SK-N-SH treated with all-trans-retinoic acid at 6 μM for 48 hours (cell line): ENCODE results near the gene NAA10.

ENCODE experiments used
- ESRRG ChIP-seq: fragments of 250-450 bp; sonication (Bioruptor Pico); IDR thresholded peaks from 2 replicates; pipeline ENCODE4 v1.6.1; 2021; ENCODE audit warnings: mild to moderate bottlenecking
- PATZ1 ChIP-seq: fragments of 250-450 bp; sonication (Bioruptor Pico); IDR thresholded peaks from 2 replicates; pipeline ENCODE4 v1.8.0; 2020; ENCODE audit warnings: mild to moderate bottlenecking, moderate library complexity, borderline replicate concordance
- PPARA ChIP-seq: fragments of 250-450 bp; sonication (Bioruptor Pico); IDR thresholded peaks from 2 replicates; pipeline ENCODE4 v1.5.0; 2020; ENCODE audit warnings: mild to moderate bottlenecking, borderline replicate concordance
- RARB ChIP-seq: fragments of 250-450 bp; sonication (Bioruptor Pico); IDR thresholded peaks from 2 replicates; pipeline ENCODE4 v1.8.0; 2021; ENCODE audit warnings: mild to moderate bottlenecking, moderate library complexity
- TCF4 ChIP-seq: fragments of 250-450 bp; sonication (Bioruptor Pico); IDR thresholded peaks from 2 replicates; pipeline ENCODE4 v1.8.0; 2021; ENCODE audit warnings: mild to moderate bottlenecking, moderate library complexity, borderline replicate concordance
- ZFP30 ChIP-seq: fragments of 450-650 bp; formaldehyde crosslinking; IDR thresholded peaks from 2 replicates; pipeline ENCODE4 v1.5.0; 2022; ENCODE audit warnings: mild to moderate bottlenecking, moderate library complexity
- ZNF565 ChIP-seq: fragments of 450-650 bp; formaldehyde crosslinking; conservative IDR thresholded peaks from 2 replicates; pipeline ENCODE4 v1.5.0; 2020; ENCODE audit warnings: low read depth, mild to moderate bottlenecking, moderate library complexity
- ZNF70 ChIP-seq: fragments of 450-650 bp; formaldehyde crosslinking; IDR thresholded peaks from 2 replicates; pipeline ENCODE4 v1.5.0; 2020; ENCODE audit warnings: mild to moderate bottlenecking, moderate library complexity

GRCh38 chrX:153886915-153887314 lies 47.9 kb downstream of the NAA10 start:
- TF ChIP-seq ZFP30 (no peak), PATZ1 (no peak), ESRRG (CRISPR knock-in tag) (no peak), TCF4 (no peak), ZNF565 (CRISPR knock-in tag) (no peak), RARB (CRISPR knock-in tag) (no peak), PPARA (CRISPR knock-in tag) (no peak), ZNF70 (CRISPR knock-in tag) (no peak)
